Right lobe of liver (tissue), 6 donors: ENCODE data around the gene SLC6A3. TPM values are rescaled to one million over a fixed set of nuclear protein-coding genes. Genes with fewer than 3 reads are reported as not detected.

Experiments used
- ATAC-seq, 4 donors: fragments of 200-7000 bp; cut with Tn5 transposase; one replicate each; pipeline ENCODE4 v1.9.1; 2020; ENCODE audit warnings: mild to moderate bottlenecking in 4 of 4, moderate library complexity in 4 of 4
- DNase-seq, 3 donors: peaks; one replicate each; pipeline ENCODE4 v3.0.0-alpha.2; 2020
- H3K27ac ChIP-seq, 3 donors: fragments of 200-600 bp; one replicate each; pipeline ENCODE4 v1.8.0; 2022
- H3K27me3 ChIP-seq, 2 donors: fragments of 200-600 bp; one replicate each; pipeline ENCODE4 v1.8.0; 2022
- H3K36me3 ChIP-seq, 4 donors: fragments of 200-600 bp; sonication (generic) in 1 of 4; one replicate each; pipeline versions ENCODE4 v1.5.1 to v1.8.0; 2017 to 2022; ENCODE audit warnings: control low read depth in 1 of 4
- H3K4me1 ChIP-seq, 4 donors: fragments of 200-600 bp; sonication (generic) in 1 of 4; one replicate each; pipeline versions ENCODE4 v1.5.1 to v1.8.0; 2017 to 2022; ENCODE audit warnings: control low read depth in 1 of 4
- H3K4me3 ChIP-seq, 3 donors: fragments of 200-600 bp; one replicate each; pipeline ENCODE4 v1.8.0; 2022
- H3K9me3 ChIP-seq, 4 donors: fragments of 200-600 bp; sonication (generic) in 1 of 4; one replicate each; pipeline versions ENCODE4 v1.5.1 to v1.8.0; 2017 to 2022; ENCODE audit warnings: control low read depth in 1 of 4
- POLR2A ChIP-seq: fragments of 450-650 bp; IDR thresholded peaks from one replicate; pipeline ENCODE4 v1.6.1; 2017; ENCODE audit warnings: antibody characterized with exemption, mild to moderate bottlenecking
- WGBS: methylation state at CpG from one replicate; pipeline ENCODE4 v1.1.6; 2018; ENCODE audit warnings: low coverage, low lambda C conversion rate; ENCODE audit not compliant: insufficient coverage; ENCODE audit errors: missing lambda C conversion rate; 5-methylcytosine and 5-hydroxymethylcytosine counted together
- intact Hi-C, 2 donors: fragments of 100-400 bp; cut with DNase I; formaldehyde crosslinking; loops; one replicate each; pipeline versions ENCODE4 v1.11.2 to v1.14.1; 2022
- total RNA-seq, 6 experiments: library from RNA; depleted of rRNA in 2 of 6; stranded (reverse); fragments of >200 nt in 2 of 6; fragmentation: NEBNext Ultra II Directional in 3 of 6; extraction: Animal tissue kit (Norgen Biotek cat#: 25700) in 3 of 6; gene quantifications; one replicate each; pipeline versions ENCODE4 v1.1.0 to v1.2.4, GENCODE V29; 2016 to 2023
- TF ChIP-seq, protein P1 (sequence below), 4 donors: fragments of 200-600 bp in 3 of 4; fragments of 450-650 bp in 1 of 4; IDR thresholded peaks; one replicate each; pipeline versions ENCODE4 v1.5.1 to v1.8.0; 2016 to 2022; ENCODE audit warnings: antibody characterized with exemption in 4 of 4, mild to moderate bottlenecking in 2 of 4
- donor health status: DM: no; HTN: yes; CAD: no.
- donor health status: DM: no; HTN: no; CAD: no.
- donor health status: DM: no; HTN: no; CAD: no.
- donor health status: DM: no; HTN: yes; CAD: no.
- donor health status: DM: no; HTN: yes; CAD: no.

SLC6A3 gene
- total RNA-seq, 6 experiments from 2014 or later = not detected

DNA sequence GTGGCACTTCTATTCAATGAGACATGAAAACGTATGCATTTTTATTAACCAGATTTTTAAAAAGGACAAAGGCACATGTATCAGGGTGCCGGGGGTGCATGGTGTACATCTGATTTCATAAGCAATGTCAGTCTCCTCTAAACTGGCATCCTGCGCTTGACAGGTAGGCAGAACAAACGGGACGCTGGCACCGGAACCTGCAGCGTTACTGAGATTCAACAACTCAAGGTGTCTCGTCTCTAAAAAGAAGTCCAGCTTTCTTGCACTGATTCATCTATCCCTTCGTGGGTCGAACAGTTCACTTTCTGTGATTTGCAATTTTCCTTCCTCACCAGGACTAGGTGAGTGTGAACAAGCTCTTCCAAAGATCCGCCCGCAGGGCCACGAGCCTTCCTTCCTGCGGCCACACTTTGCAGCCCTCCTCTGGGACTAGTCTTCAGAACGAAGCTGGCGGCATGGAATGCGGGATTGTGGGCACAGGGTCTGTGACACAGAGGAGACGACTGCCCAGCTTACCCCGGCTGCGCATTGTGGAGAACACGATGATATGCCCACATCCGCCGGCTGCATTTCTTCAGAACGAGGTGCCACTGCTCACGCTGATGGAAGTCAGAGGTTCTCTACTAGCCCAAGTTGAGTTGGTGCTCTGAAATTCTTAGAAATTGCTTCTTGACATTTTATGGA, 7.2 kb downstream of the SLC6A3 start:
- no peaks in the 10 kb centered on the region for H3K36me3 ChIP-seq
- no peaks in the 10 kb centered on the region for H3K4me1 ChIP-seq
- TF ChIP-seq POLR2A = no peak
- TF ChIP-seq, protein P1, sequence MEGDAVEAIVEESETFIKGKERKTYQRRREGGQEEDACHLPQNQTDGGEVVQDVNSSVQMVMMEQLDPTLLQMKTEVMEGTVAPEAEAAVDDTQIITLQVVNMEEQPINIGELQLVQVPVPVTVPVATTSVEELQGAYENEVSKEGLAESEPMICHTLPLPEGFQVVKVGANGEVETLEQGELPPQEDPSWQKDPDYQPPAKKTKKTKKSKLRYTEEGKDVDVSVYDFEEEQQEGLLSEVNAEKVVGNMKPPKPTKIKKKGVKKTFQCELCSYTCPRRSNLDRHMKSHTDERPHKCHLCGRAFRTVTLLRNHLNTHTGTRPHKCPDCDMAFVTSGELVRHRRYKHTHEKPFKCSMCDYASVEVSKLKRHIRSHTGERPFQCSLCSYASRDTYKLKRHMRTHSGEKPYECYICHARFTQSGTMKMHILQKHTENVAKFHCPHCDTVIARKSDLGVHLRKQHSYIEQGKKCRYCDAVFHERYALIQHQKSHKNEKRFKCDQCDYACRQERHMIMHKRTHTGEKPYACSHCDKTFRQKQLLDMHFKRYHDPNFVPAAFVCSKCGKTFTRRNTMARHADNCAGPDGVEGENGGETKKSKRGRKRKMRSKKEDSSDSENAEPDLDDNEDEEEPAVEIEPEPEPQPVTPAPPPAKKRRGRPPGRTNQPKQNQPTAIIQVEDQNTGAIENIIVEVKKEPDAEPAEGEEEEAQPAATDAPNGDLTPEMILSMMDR (IDR thresholded peaks at IDR 0.05) = no peak
- 76% methylated on average over 17 of the region's 25 CpGs for WGBS
- ATAC-seq (no peak), DNase-seq (peak in 1 of 3 donors; percentile 35)
- intact Hi-C loops = no loop called here
- peaks cover 0 to 3% of the 10 kb centered on the region in 2 donors for H3K27me3 ChIP-seq
- no peaks in the 10 kb centered on the region for H3K9me3 ChIP-seq
- no peak overlapping the region for H3K27ac ChIP-seq
- no peak overlapping the region for H3K4me3 ChIP-seq

DNA sequence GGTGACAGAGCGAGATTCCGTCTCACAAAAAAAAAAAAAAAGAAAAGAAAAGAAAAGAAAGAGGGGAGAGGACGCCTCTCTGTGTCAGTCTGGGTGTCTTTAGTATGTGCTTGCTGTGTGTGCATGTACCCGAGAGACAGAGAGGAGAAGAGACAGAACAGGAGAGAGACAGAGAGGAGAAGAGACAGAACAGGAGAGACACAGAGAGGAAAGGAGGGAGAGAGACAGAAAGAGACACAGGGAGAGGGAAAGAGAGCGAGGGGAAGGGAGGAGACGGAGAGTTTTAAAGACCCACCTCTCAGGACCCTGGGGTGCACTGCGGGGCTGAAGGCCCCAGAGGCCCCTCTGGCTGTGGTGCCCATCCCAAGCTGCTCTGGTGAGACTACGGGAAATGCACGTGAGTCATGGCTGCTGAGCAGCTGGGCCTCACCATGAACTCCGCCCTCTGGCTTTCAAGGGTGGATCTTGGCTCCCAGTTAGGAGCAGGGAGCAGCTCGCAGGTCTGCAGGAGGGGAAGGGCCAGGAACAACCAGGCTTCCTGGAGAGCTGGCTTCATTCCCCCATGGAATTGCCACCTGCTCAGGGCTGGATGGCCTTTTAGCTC, 7.9 kb downstream of the SLC6A3 start:
- H3K27me3 ChIP-seq = no peaks in the 10 kb centered on the region
- H3K27ac ChIP-seq = no peak overlapping the region
- TF ChIP-seq, protein P1 (IDR thresholded peaks at IDR 0.05) = no peak
- no peak for TF ChIP-seq POLR2A
- DNase-seq = no peak
- H3K4me1 ChIP-seq = no peaks in the 10 kb centered on the region
- ATAC-seq = peak in 1 of 4 donors; percentile 43
- intact Hi-C loops = no loop called here
- H3K4me3 ChIP-seq = no peak overlapping the region
- H3K36me3 ChIP-seq = no peaks in the 10 kb centered on the region
- 29% methylated on average over 6 of the region's 11 CpGs for WGBS
- H3K9me3 ChIP-seq = no peaks in the 10 kb centered on the region

GRCh38 chr5:1436681-1437080, 8.6 kb downstream of the SLC6A3 start:
- no peak overlapping the region for H3K4me3 ChIP-seq
- no peak overlapping the region for H3K27ac ChIP-seq
- 67% methylated on average over 9 of the region's 16 CpGs for WGBS
- no peaks in the 10 kb centered on the region for H3K36me3 ChIP-seq
- intact Hi-C loops = no loop called here
- H3K9me3 ChIP-seq = no peaks in the 10 kb centered on the region
- H3K27me3 ChIP-seq = no peaks in the 10 kb centered on the region
- peak in 1 of 3 donors; percentile 31 for DNase-seq
- ATAC-seq = no peak
- H3K4me1 ChIP-seq = no peaks in the 10 kb centered on the region
- TF ChIP-seq, protein P1 (IDR thresholded peaks at IDR 0.05) = no peak
- no peak for TF ChIP-seq POLR2A

- Histone ChIP-seq H3K4me1 (no peaks in the 10 kb centered on the region), H3K4me3 (no peak overlapping the region), H3K27ac (no peak overlapping the region), H3K27me3 (no peaks in the 10 kb centered on the region), H3K9me3 (no peaks in the 10 kb centered on the region), H3K36me3 (no peaks in the 10 kb centered on the region)
- TF ChIP-seq, protein P1 (IDR thresholded peaks at IDR 0.05) = no peak
- TF ChIP-seq POLR2A = no peak
- intact Hi-C loops = no loop called here
- no peak for ATAC-seq
- DNase-seq = peak in 1 of 3 donors; percentile 19
- 33% methylated on average over 2 of the region's 10 CpGs for WGBS
These were observed 9.2 kb downstream of the SLC6A3 start for GRCh38 chr5:1436036-1436435.
